ENCODE results near the gene PAPPA.

PAPPA gene

GRCh38 chr9:116316246-116316645 is 162.7 kb downstream of the PAPPA start:
- H3K79me2 ChIP-seq (ENCODE audit: insufficient read depth, low read length): no peaks in the 10 kb centered on the region
- TF ChIP-seq CTCF (IDR thresholded peaks at IDR 0.05; ENCODE audit: insufficient read depth, low read length, poor library complexity, severe bottlenecking): no peak
- no peak for TF ChIP-seq EZH2phosphoT487 (conservative IDR thresholded peaks at IDR 0.05; ENCODE audit: low read length)
- H3F3A ChIP-seq (ENCODE audit: insufficient read depth): no peaks in the 10 kb centered on the region
- no peaks in the 10 kb centered on the region for H3K36me3 ChIP-seq (ENCODE audit: low read length)
- H3K4me3 ChIP-seq (ENCODE audit: insufficient read depth, low read length, poor library complexity, severe bottlenecking): no peak overlapping the region
- H3K4me2 ChIP-seq (ENCODE audit: low read depth, low read length, poor library complexity, severe bottlenecking): no peak overlapping the region
- no peak overlapping the region for H3K27ac ChIP-seq (ENCODE audit: low read depth, low read length)
- no peaks in the 10 kb centered on the region for H4K20me1 ChIP-seq (ENCODE audit: low read depth, low read length)
- H3K9me3 ChIP-seq (ENCODE audit: insufficient read depth, low read length): no peaks in the 10 kb centered on the region
- H3K9ac ChIP-seq (ENCODE audit: low read length): no peak overlapping the region
- H2AFZ ChIP-seq (ENCODE audit: low read depth, low read length, severe bottlenecking): no peak overlapping the region
- no peaks in the 10 kb centered on the region for H3K27me3 ChIP-seq (ENCODE audit: low read length)
- H3K9me2 ChIP-seq (replicated peaks; ENCODE audit: insufficient read depth, low read length): no peaks in the 10 kb centered on the region

GRCh38 chr9:116317503-116317902 is 163.9 kb downstream of the PAPPA start:
- H3K4me3 ChIP-seq (ENCODE audit: insufficient read depth, low read length, poor library complexity, severe bottlenecking): no peak overlapping the region
- H3K36me3 ChIP-seq (ENCODE audit: low read length): no peaks in the 10 kb centered on the region
- no peak overlapping the region for H3K27ac ChIP-seq (ENCODE audit: low read depth, low read length)
- no peaks in the 10 kb centered on the region for H3F3A ChIP-seq (ENCODE audit: insufficient read depth)
- no peaks in the 10 kb centered on the region for H3K9me3 ChIP-seq (ENCODE audit: insufficient read depth, low read length)
- H3K4me2 ChIP-seq (ENCODE audit: low read depth, low read length, poor library complexity, severe bottlenecking): no peak overlapping the region
- H3K27me3 ChIP-seq (ENCODE audit: low read length): no peaks in the 10 kb centered on the region
- no peaks in the 10 kb centered on the region for H4K20me1 ChIP-seq (ENCODE audit: low read depth, low read length)
- no peak overlapping the region for H3K9ac ChIP-seq (ENCODE audit: low read length)
- no peaks in the 10 kb centered on the region for H3K79me2 ChIP-seq (ENCODE audit: insufficient read depth, low read length)
- no peaks in the 10 kb centered on the region for H3K9me2 ChIP-seq (replicated peaks; ENCODE audit: insufficient read depth, low read length)
- TF ChIP-seq CTCF (IDR thresholded peaks at IDR 0.05; ENCODE audit: insufficient read depth, low read length, poor library complexity, severe bottlenecking) (no peak), EZH2phosphoT487 (conservative IDR thresholded peaks at IDR 0.05; ENCODE audit: low read length) (no peak)
- no peak overlapping the region for H2AFZ ChIP-seq (ENCODE audit: low read depth, low read length, severe bottlenecking)

- H3K9me2 ChIP-seq (replicated peaks; ENCODE audit: insufficient read depth, low read length): no peaks in the 10 kb centered on the region
- H3K4me3 ChIP-seq (ENCODE audit: insufficient read depth, low read length, poor library complexity, severe bottlenecking): no peak overlapping the region
- H3K27ac ChIP-seq (ENCODE audit: low read depth, low read length): no peak overlapping the region
- H2AFZ ChIP-seq (ENCODE audit: low read depth, low read length, severe bottlenecking): no peak overlapping the region
- no peak overlapping the region for H3K9ac ChIP-seq (ENCODE audit: low read length)
- H3K27me3 ChIP-seq (ENCODE audit: low read length): no peaks in the 10 kb centered on the region
- no peaks in the 10 kb centered on the region for H3F3A ChIP-seq (ENCODE audit: insufficient read depth)
- H3K9me3 ChIP-seq (ENCODE audit: insufficient read depth, low read length): no peaks in the 10 kb centered on the region
- TF ChIP-seq EZH2phosphoT487 (conservative IDR thresholded peaks at IDR 0.05; ENCODE audit: low read length) (no peak), CTCF (IDR thresholded peaks at IDR 0.05; ENCODE audit: insufficient read depth, low read length, poor library complexity, severe bottlenecking) (no peak)
- no peak overlapping the region for H3K4me2 ChIP-seq (ENCODE audit: low read depth, low read length, poor library complexity, severe bottlenecking)
- H3K36me3 ChIP-seq (ENCODE audit: low read length): no peaks in the 10 kb centered on the region
- no peaks in the 10 kb centered on the region for H3K79me2 ChIP-seq (ENCODE audit: insufficient read depth, low read length)
- H4K20me1 ChIP-seq (ENCODE audit: low read depth, low read length): no peaks in the 10 kb centered on the region
Measured at GRCh38 chr9:116318468-116319374, 165.1 kb downstream of the PAPPA start.

Measured in SU-DHL-6 (cell line).